Gastroesophageal sphincter (tissue), 3 donors: Measurements from ENCODE around the gene RREB1.

Source experiments
- EP300 ChIP-seq: sonication (generic); formaldehyde crosslinking; IDR thresholded peaks from one replicate; pipeline ENCODE4 v1.6.1; 2017; ENCODE audit warnings: antibody characterized with exemption, mild to moderate bottlenecking
- POLR2A ChIP-seq, 2 donors: fragments of 450-650 bp; IDR thresholded peaks; one replicate each; pipeline ENCODE4 v1.6.1; 2017; ENCODE audit warnings: antibody characterized with exemption in 2 of 2, mild to moderate bottlenecking in 2 of 2, moderate library complexity in 1 of 2
- POLR2AphosphoS5 ChIP-seq: sonication (generic); formaldehyde crosslinking; IDR thresholded peaks from one replicate; pipeline ENCODE4 v1.6.1; 2017; ENCODE audit warnings: antibody characterized with exemption
- TF ChIP-seq, protein P1 (sequence below), 4 experiments: fragments of 200-600 bp in 2 of 4; fragments of 450-650 bp in 2 of 4; sonication (generic) in 1 of 4; IDR thresholded peaks; one replicate each; pipeline ENCODE4 v1.5.1; 2017 to 2019; ENCODE audit warnings: antibody characterized with exemption in 4 of 4, mild to moderate bottlenecking in 2 of 4, moderate library complexity in 2 of 4

DNA sequence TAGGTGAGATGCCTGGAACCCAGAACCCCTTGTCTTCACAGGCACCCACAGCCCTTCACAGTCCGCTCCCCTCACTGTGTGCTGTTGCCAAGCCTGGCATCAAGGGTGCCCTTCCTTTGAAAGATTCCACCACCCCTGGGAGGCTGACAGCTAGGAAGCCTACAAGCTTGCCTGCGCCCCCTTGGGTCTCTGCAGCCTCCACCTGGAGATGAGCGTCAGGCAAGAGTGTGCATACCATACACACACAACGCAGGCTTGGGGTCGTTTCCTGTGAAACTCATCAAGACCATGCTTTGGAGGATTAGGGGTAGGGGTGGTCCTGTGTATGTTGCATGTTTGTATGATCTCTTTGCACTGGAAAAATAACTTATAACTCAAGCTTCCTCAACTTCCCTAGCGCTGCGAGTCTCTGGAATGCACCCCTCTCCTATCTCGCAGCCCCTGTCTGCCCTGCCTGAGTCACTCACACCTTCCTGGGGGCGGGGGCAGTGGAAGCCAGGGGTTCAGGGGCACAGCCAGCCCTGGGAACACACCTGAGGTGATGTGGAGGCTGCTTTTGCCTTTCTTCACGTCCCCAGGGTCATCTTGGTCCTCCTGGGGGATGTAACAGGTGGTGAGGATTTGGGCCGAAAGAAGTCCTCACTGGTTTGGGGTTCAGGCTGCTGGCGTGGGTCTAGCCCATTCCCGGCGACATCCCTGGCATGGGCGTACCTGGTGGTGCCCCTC lies 138.1 kb downstream of the RREB1 start:
- TF ChIP-seq, protein P1, sequence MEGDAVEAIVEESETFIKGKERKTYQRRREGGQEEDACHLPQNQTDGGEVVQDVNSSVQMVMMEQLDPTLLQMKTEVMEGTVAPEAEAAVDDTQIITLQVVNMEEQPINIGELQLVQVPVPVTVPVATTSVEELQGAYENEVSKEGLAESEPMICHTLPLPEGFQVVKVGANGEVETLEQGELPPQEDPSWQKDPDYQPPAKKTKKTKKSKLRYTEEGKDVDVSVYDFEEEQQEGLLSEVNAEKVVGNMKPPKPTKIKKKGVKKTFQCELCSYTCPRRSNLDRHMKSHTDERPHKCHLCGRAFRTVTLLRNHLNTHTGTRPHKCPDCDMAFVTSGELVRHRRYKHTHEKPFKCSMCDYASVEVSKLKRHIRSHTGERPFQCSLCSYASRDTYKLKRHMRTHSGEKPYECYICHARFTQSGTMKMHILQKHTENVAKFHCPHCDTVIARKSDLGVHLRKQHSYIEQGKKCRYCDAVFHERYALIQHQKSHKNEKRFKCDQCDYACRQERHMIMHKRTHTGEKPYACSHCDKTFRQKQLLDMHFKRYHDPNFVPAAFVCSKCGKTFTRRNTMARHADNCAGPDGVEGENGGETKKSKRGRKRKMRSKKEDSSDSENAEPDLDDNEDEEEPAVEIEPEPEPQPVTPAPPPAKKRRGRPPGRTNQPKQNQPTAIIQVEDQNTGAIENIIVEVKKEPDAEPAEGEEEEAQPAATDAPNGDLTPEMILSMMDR (IDR thresholded peaks at IDR 0.05) = no peak
- TF ChIP-seq POLR2A (IDR thresholded peaks at IDR 0.05) (no peak), EP300 (no peak), POLR2AphosphoS5 (no peak)
